Measurements from ENCODE around the gene RPGRIP1. TPM values are rescaled to one million over a fixed set of nuclear protein-coding genes. Genes with fewer than 3 reads are reported as not detected.
"Not testable (repeated sequence)": the region's sequence is repeated elsewhere in the genome, so short reads cannot be mapped to it uniquely, and the experiment has no call there.

RPGRIP1 gene
- polyA plus RNA-seq (ENCODE audit: insufficient read length in 3 of 3): under 1 TPM; 0.39 to 0.65 (median 0.47) TPM

DNA sequence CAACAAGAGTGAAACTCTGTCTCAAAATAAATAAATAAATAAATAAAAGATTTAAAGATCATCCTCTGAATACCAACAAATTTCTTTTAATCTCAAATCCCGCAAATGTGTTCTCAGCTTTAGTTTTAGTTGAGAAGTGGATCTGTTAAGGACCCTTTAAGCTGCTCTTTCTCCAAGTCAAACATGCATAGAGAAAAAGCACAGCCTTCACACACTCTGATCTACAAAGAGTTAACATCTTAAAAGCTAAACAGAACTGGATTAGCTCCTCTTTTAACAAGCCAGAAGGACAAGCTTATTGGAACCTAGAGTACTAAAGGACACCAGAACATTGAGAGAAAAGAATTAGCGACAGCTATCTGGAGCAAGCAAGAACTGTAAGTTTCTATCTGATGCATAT, at the start of gene RPGRIP1:
RPGRIP1 (plus strand) TSS at position 301 of the 400 bp plus-strand sequence. CDS start 7,894 bp downstream, outside the sequence.
- DNase-seq (ENCODE audit: low read depth in 3 of 3, low spot score in 2 of 3): no peak

GRCh38 chr14:21231020-21231652, 48.7 kb upstream of the RPGRIP1 start:
- no peak for DNase-seq (ENCODE audit: low read depth in 3 of 3, low spot score in 2 of 3)

DNA sequence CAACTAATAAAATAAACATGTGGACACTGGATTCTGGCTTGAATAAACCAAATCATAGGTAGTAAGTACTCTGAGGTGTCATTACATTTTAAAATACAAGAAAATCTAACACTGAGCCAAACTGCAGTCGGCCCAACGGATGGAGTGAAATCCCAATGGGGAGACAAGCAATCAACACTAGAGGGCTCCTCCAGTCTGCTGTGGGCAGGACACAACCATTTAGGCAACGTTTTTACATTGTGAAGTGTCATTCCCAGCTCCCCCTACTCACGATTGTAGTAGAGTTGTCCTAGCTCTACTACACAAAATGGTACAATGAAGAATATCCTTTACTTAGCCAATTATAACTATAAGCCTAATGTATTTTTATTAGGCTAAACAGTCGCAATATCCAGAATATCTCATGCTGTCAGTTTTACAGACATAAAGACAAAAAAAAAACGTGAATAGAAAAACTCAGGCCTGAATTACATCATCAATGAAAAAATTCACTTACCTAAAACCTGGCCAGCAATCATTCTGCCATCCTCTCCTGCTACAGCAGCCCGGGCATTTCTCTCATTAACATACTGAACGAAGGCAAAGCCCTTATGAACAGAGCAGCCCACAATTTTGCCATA, 46.3 kb upstream of the RPGRIP1 start:
- DNase-seq (ENCODE audit: low read depth in 3 of 3, low spot score in 2 of 3): no peak

DNA sequence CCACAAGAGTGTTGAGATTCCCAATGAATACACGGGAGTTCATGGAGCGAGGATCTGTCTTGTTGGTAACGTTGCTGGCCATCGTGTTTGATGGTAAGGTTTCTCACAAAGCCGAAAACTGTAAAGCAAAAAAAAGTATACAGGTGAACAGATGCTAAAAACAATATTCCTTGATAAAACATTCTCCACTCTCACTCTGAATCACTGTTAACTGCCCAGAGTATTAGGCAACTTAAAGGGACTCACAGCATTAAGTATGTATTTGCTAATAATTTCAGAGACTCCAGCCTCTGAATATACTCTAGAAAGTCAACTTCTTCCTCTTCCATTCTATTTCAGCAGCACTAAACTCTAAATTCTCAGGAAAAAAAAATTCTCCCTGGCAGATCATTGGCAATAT, 45.8 kb upstream of the RPGRIP1 start:
- DNase-seq (ENCODE audit: low read depth in 3 of 3, low spot score in 2 of 3): no peak

DNA sequence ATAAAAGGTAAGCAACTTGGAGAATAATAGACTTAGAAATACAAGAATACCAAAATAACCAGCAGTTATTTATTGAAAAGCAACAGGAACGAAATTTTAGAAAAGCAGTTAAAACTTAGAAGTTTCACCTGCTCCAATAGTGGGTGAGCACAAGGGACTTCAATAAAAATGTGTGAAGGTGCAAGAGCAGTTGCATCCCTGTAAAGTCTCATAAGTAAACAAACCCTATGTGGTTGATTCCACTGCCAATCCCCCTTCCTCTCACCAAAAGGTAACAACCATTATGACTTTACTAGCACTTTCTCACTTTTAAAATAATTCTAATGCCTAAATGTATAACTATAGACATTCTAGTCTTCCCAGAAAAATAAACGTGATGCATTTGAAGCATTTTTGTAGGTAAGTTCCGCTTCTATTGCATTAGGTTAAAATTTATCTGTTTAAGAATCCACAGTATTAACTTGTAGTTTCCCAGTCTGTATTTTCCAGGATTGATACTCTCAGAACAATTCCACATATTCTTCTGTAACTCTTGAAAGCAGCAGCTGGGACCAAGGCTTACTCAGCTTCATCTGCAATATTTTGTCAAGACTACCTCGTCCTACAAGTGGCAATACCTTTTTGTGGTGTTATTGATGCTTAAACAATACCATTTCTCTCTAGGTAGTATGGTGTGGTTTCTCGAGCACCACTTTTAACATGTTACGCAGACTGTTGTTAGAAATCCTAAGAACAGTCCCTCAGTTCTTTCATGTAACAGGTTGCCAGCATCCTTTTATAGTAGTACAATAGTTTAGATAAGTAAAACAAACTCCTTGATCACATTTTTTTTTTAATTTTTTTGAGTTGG, 42.7 kb upstream of the RPGRIP1 start:
- no peak for DNase-seq (ENCODE audit: low read depth in 3 of 3, low spot score in 2 of 3)

DNA sequence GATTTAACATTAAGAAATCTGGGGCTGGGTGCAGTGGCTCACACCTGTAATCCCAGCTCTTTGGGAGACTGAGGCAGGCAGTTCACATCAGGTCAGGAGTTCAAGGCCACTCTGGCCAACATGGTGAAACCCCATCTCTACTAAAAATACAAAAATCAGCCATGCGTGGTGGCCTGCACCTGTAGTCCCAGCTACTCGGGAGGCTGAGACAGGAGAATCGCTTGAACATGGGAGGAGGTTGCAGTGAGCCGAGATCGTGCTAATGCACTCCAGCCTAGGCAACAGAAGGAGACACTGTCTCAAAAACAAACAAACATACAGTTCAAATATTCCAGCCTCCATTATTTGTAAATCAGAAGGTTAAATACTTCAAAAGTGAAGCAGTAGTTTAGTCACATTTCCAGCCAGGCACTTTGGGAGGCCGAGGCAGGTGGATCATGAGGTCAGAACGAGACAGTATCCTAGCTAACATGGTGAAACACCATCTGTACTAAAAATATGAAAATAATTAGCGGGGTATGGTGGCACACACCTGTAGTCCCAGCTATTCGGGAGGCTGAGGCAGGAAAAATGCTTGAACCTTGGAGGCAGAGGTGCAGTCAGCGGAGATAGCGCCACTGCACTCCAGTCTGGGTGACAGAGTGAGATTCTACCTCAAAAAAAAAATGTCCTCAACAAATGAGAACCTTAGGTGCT, 40.9 kb upstream of the RPGRIP1 start:
- DNase-seq (ENCODE audit: low read depth in 3 of 3, low spot score in 2 of 3): no peak

- DNase-seq (ENCODE audit: low read depth in 3 of 3, low spot score in 2 of 3): no peak
Observed at GRCh38 chr14:21240417-21240816, 39.5 kb upstream of the RPGRIP1 start.

GRCh38 chr14:21241218-21241819, 38.6 kb upstream of the RPGRIP1 start:
- DNase-seq (ENCODE audit: low read depth in 3 of 3, low spot score in 2 of 3): no peak

DNA sequence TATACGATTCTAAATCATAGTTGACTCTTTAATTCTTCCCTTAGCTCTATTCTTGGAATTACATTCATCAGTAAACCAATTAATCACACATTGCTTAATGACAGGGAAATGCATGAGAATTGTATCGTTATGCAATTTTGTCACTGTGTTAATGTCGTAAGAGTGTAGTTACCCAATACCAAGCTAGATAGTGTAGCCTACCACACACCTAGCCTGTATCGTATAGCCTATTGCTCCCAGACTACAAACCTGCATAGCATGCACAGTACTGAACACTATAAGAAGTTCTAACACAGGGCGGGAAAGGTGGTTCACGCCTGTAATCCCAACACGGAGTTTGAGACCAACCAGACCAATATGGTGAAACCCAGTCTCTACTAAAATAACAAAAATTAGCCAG, 35.3 kb upstream of the RPGRIP1 start:
- DNase-seq (ENCODE audit: low read depth in 3 of 3, low spot score in 2 of 3): no peak

DNA sequence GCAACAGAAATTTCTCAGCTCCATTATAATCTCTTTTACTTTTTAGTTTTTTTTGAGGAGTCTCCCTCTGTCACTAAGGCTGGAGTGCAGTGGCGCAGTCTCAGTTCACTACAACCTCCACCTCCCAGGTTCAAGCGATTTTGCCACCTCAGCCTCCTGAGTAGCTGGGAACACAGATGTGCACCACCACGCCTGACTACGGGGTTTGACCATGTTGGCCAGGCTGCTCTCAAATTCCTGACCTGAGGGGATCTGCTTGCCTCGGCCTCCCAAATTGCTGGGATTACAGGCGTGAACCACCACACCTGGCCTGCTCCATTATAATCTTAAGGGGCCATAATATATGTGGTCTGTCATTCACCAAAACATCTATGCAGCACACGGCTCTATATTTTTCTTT, 34.1 kb upstream of the RPGRIP1 start:
- no peak for DNase-seq (ENCODE audit: low read depth in 3 of 3, low spot score in 2 of 3)

GRCh38 chr14:21248338-21248737, 31.5 kb upstream of the RPGRIP1 start:
- no peak for DNase-seq (ENCODE audit: low read depth in 3 of 3, low spot score in 2 of 3)

- DNase-seq (ENCODE audit: low read depth in 3 of 3, low spot score in 2 of 3): no peak
Observed at GRCh38 chr14:21248739-21249411, 31.0 kb upstream of the RPGRIP1 start.

DNA sequence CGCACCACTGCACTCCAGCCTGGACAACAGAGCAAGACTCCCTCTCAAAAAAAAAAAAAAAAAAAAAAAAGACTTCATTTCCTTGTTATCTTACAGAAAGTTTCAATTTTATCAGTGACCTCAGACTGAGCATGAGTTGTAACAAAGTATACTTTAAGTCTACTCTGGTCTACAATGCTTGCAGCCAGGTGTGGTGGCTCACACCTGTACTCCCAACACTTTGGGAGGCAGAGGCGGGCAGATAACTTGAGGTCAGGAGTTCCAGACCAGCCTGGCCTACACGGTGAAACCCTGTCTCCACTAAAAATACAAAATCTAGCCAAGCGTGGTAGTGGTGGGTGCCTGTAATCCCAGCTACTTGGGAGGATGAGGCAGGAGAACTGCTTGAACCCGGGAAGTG, 28.7 kb upstream of the RPGRIP1 start:
- no peak for DNase-seq (ENCODE audit: low read depth in 3 of 3, low spot score in 2 of 3)

DNA sequence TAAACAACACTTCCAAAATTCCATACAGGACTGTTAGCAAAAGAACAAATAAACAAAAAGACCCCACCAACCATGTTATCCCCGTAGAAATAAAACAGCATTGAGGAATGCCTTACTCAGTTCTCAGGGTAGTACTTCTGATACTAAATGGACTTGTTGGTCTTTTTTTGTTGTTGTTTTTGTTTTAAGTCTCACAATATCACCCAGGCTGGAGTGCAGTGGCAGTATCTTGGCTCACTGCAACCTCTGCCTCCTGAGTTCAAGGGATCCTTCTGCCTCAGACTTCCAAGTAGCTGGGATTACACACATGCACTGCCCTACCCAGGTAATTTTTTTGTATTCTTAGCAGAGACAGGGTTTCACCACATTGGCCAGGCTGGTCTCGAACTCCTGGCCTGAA, 27.7 kb upstream of the RPGRIP1 start:
- DNase-seq (ENCODE audit: low read depth in 3 of 3, low spot score in 2 of 3): no peak

DNA sequence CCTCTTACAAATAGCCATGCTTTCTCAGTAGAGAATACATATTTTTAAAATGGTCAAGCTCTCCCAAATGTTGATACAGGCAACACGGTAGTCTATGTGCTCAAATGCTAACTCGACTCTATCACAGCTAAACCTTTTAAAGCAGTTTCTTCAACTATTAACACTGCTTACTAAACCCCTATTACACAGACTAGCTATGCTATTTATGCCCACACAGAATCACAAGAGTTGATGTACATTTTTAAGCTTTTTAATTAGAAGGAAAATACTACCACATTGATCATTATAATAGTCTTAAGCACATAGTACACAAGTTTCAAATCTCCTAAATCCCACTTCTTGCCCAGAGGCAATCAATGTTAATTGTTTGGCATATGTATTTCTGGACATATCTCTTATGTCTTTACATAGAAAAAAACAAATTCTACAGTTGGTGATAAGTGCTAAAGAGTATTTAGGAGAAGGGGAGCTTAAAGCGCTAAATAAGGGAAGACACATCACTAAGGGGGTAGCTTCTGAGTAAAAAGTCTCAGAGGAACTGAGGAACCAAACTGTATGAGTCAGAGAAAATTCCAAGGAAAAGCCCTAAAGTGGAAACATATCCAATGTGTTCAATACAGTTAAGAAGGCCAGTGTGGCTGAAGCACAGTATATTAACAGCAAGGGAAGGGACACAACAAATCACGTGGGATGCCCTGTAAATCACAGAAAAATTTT, 24.3 kb upstream of the RPGRIP1 start:
- no peak for DNase-seq (ENCODE audit: low read depth in 3 of 3, low spot score in 2 of 3)

DNA sequence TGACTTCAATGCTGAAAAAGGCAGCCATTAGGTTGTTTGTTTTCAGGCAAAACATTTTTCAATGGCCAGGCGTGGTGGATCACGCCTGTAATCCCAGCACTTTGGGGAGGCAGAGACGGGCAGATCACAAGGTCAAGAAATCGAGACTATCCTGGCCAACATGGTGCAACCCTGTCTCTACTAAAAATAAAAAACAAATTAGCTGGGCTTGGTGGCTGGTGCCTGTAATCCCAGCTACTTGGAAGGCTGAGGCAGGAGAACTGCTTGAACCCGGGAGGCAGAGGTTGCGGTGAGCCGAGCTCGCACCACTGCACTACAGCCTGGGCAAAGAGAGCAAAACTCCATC, 23.8 kb upstream of the RPGRIP1 start:
- DNase-seq (ENCODE audit: low read depth in 3 of 3, low spot score in 2 of 3): not testable (repeated sequence)

GRCh38 chr14:21256539-21257393, 23.1 kb upstream of the RPGRIP1 start:
- no peak for DNase-seq (ENCODE audit: low read depth in 3 of 3, low spot score in 2 of 3)

DNA sequence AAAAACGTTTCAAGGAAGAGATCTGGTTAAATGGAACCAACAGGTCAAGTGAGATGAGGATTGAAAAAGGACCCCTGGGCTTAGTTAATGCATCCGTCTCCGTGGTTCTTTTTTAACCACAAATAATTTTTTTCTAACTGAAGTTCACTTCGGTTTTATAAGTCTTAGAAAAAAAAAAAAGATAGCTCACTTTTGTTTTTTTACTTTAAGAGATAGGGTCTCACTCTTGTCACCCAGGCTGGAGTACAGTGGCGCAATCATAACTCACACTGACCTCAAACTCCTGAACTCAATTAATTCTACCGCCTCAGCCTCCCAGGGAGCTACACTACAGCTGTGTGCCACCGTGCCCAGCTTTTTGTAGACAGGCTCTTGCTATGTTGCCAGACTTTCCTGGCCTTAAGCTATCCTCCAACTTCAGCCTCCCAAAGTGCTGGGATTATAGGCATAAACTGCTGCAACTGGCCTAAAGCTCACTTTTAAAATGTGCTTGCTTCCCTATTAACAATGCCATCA, 22.4 kb upstream of the RPGRIP1 start:
- DNase-seq (ENCODE audit: low read depth in 3 of 3, low spot score in 2 of 3): no peak
